Mucosa of stomach (tissue), 1 donor: ENCODE results near the gene NPTX2.

Experiments
- H3K27me3 ChIP-seq: one replicate; pipeline ENCODE4 v1.7.0; 2013; ENCODE audit warnings: mild to moderate bottlenecking, low read length; ENCODE audit not compliant: control insufficient read depth, insufficient read depth
- H3K36me3 ChIP-seq: one replicate; pipeline ENCODE4 v1.7.0; 2013; ENCODE audit warnings: low read length; ENCODE audit not compliant: control insufficient read depth, insufficient read depth
- H3K4me1 ChIP-seq: one replicate; pipeline ENCODE4 v1.7.0; 2013; ENCODE audit warnings: mild to moderate bottlenecking, low read length; ENCODE audit not compliant: control insufficient read depth, insufficient read depth
- H3K4me3 ChIP-seq: one replicate; pipeline ENCODE4 v1.7.0; 2013; ENCODE audit warnings: low read length
- H3K9ac ChIP-seq: one replicate; pipeline ENCODE4 v1.7.0; 2013; ENCODE audit warnings: mild to moderate bottlenecking, low read length, moderate library complexity
- H3K9me3 ChIP-seq: one replicate; pipeline ENCODE4 v1.7.0; 2013; ENCODE audit warnings: mild to moderate bottlenecking, low read length, moderate library complexity; ENCODE audit not compliant: control insufficient read depth
- donor health status: Pancreatic carcinoma.

The NPTX2 gene

DNA sequence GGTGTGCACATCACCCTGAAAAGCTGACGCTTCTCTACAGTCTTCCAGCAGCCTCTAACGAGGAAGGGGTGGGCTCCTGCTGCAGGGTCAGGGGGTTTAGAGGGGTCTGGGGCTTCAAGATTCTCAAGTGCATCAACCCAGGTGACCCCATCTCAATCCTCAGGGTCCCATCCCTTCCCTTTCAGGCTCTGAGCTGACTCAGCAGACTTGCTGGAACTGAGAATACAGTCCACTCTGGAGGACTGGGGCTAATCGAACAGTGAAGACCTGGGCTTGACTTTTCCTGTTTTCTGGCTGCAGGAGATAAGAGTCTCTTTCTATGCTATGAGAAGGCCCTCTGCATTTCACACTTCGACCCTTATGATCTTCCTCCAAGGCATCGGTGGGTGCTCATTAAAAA, 22.3 kb upstream of the NPTX2 start:
- H3K9ac ChIP-seq: no peak overlapping the region
- no peaks in the 10 kb centered on the region for H3K27me3 ChIP-seq
- no peaks in the 10 kb centered on the region for H3K9me3 ChIP-seq
- H3K4me3 ChIP-seq: no peak overlapping the region
- no peaks in the 10 kb centered on the region for H3K36me3 ChIP-seq
- H3K4me1 ChIP-seq: no peaks in the 10 kb centered on the region

DNA sequence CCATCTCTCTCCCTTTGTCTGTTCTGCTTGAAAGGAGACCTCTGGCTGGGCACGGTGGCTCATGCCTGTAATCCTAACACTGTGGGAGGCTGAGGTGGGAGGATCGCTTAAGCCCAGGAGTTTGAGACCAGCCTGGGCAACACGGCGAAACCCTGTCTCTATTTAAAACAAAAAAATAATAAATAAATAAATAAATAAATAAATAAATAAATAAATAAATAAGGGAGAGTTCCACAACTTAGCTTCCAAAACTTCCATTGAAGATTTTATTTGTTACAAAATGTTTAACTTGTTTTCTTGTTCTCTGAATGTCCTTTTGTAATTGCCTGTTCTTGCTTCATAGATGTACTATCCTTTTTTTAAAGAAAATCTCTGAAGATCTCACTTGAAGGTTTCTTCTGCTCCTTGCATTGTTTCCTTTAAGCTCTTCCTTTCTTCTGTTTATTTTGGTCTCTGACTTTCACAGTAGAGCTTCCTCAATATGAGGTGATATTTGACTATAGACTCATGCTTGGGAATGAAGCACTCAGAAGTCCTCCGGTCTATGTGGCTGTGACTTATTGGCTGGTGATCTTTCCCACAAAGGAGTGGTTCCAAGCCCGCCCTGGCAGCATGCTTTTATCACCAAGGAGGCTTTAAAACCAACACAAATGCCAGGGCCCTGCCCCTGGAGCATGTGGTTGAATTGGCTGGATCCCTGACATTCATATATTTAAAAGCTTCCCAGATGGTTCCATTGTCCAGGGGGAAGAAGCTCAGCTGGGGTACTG, 18.1 kb upstream of the NPTX2 start:
- no peaks in the 10 kb centered on the region for H3K36me3 ChIP-seq
- H3K9ac ChIP-seq: no peak overlapping the region
- H3K9me3 ChIP-seq: no peaks in the 10 kb centered on the region
- H3K4me1 ChIP-seq: no peaks in the 10 kb centered on the region
- H3K27me3 ChIP-seq: no peaks in the 10 kb centered on the region
- no peak overlapping the region for H3K4me3 ChIP-seq

DNA sequence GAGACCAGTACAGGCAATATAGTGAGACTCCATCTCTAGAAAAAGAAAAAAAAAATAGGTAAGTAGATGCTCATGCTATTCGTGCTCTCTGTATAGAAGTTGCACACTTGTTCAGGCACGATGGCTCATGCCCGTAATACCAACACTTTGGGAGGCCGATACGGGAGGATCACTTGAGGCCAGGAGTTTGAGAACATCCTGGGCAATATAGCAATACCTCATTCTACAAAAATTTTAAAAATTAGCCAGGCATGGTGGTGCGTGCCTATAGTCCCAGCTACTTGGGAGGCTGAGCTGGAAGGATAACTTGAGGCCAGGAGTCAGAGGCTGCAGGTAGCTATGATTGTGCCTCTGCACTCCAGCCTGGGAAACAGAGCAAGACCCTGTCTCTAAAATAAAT, 17.2 kb upstream of the NPTX2 start:
- no peaks in the 10 kb centered on the region for H3K9me3 ChIP-seq
- H3K4me1 ChIP-seq: no peaks in the 10 kb centered on the region
- no peaks in the 10 kb centered on the region for H3K36me3 ChIP-seq
- no peak overlapping the region for H3K9ac ChIP-seq
- H3K4me3 ChIP-seq: no peak overlapping the region
- H3K27me3 ChIP-seq: no peaks in the 10 kb centered on the region

DNA sequence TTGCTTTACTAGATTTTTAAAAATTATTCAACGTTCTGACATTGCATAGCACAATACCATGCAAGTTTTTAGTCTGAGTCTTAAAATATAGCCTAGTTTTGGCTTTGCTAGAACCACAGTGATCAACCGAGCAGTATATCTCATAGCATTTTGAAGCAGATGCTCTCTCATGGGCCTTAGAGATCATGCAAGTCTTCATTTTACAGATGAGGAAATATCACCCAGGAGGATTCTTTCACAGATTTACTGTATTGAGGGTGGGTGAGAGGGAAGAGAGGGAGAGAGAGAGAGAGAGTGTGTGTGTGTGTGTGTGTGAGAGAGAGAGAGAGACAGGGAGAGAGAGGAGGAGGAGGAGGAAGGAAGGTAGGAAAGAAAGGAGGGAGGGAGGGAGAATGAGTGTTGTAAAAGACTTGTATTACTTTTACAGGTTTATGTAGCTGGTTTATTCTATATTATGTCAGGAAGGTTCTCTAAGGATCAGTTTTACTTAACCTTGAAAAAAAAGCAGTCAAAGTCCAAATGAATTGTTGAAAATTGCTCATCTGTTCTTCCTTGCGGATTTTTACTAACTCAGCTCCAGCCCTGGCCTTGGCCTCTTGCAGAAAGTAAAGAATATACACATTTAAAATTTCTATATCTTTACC, 14.2 kb upstream of the NPTX2 start:
- Histone ChIP-seq H3K27me3 (no peaks in the 10 kb centered on the region), H3K9ac (no peak overlapping the region), H3K4me1 (no peaks in the 10 kb centered on the region), H3K4me3 (no peak overlapping the region), H3K36me3 (no peaks in the 10 kb centered on the region), H3K9me3 (no peaks in the 10 kb centered on the region)

DNA sequence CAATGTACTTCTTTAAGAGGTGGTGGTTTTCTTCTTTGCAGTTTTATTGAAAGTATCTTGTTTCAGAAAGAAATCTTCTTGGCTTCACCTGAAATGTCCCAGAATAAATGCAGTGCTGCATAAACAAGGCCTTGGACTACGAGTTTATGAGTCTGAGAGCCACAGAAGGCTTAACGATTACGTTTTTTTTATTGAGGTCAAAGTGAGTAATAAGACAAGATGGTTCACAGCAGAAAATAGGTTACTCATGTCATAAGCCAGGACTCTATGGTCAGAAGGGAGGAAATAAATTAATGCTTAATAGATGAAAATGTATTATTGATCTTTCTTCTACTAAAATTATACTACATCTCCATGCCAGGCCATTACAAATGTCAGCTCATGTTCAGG, 13.7 kb upstream of the NPTX2 start:
- Histone ChIP-seq H3K4me1 (no peaks in the 10 kb centered on the region), H3K27me3 (no peaks in the 10 kb centered on the region), H3K9me3 (no peaks in the 10 kb centered on the region), H3K4me3 (no peak overlapping the region), H3K9ac (no peak overlapping the region), H3K36me3 (no peaks in the 10 kb centered on the region)

DNA sequence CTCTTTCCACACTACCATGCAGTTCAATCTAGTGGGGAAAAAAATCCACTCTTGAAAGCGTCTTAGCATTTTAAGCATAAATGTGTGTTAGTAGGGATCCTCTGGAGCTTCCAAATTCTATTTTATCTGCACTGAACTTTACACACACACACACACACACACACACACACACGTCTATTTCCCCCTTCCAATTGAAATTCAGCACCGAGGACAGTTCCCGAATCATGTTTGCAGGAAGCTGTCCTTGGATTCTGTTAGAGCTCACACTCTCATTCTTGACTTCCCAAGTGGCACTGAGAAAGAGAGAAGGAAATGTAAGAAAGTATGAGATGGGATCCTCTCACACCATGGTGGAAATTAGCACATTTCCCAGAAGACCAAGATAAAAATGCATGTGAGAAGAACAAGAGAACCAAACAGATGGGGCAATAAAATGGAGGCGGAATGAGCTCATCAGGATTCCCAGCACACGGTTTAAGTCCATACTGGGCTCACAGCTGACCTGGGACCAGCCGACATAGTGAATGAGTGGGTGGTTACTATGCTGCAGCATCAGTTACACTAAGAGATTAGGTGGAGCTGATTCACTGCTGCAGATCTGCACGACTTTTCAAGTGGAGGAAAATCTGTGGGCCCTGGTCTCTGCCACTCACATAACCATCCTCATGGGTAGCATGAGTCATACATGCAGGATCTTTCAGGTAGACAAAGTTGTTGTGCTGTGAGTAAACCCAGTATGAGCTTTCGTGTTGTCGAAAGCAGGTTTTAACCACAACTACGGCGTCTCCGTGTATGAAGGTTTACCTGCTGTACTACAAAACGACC, 3.3 kb upstream of the NPTX2 start:
- Histone ChIP-seq H3K27me3 (peaks cover 20% of the 10 kb centered on the region), H3K9me3 (no peaks in the 10 kb centered on the region), H3K9ac (no peak overlapping the region), H3K4me1 (no peaks in the 10 kb centered on the region), H3K36me3 (no peaks in the 10 kb centered on the region), H3K4me3 (no peak overlapping the region)

DNA sequence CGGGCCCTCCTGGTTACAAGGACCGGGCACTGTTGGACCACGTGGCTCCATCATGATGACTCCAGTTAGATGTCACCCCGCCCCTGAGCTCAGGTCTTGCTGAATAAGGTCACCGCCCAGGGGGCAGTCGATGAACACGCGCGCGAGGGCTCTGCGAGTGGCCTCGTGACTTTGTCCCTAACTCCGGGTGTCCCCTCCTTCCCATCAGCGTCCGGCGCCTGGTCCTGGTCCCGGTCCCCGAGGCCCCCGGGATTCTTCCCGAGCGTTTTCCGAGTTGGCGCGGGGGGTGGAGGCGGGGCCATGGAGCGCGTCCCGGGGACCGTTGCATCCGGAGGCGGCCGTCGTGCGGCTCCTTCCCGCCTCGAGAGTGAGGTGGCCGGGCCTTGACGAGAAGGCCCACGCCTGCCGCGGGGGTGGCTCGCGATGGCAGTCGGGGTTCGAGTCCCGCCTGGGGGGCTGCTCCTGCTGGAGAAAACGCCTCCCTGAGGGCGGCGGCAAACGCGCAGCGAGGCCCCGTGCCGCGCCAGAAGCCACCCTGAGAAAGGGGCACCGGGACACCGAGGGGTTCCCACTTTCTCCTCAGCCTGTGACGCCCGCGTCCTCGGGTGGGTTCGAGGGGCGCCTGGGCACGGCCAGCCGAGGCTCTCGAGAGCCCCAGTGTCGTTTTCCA, 569 bp upstream of the NPTX2 start:
- Histone ChIP-seq H3K4me1 (no peaks in the 10 kb centered on the region), H3K9ac (no peak overlapping the region)

DNA sequence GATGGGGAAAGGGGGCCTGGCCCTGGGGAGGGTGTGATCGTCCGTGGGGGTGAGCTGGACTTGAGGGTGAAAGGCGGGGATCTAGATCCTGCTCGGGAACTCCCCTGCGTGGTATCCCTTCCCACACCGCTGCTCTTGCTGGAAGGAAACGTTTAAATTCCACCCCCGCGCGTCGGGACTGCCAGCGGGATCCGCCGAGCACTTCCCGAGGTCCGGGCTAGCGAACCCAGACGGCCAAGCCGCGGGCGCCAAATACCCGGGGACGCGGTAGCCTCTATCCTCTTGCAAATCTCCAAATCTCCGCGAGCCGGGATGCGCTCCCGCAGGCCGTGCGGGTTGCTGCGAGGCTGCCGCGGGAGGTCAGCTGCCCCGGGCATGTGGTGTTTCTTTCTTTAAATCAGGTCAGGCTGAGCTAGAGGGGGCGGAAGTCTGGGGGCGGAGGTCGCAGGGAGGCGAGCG, 904 bp downstream of the NPTX2 start:
- no peaks in the 10 kb centered on the region for H3K36me3 ChIP-seq
- no peak overlapping the region for H3K4me3 ChIP-seq
- no peaks in the 10 kb centered on the region for H3K9me3 ChIP-seq
- H3K9ac ChIP-seq: no peak overlapping the region
- H3K27me3 ChIP-seq: peaks cover 45% of the 10 kb centered on the region
- no peaks in the 10 kb centered on the region for H3K4me1 ChIP-seq

More for the DNA sequence above, 569 bp upstream of the NPTX2 start:
- Histone ChIP-seq H3K36me3 (no peaks in the 10 kb centered on the region), H3K4me3 (no peak overlapping the region), H3K9me3 (no peaks in the 10 kb centered on the region), H3K27me3 (peaks cover 45% of the 10 kb centered on the region)

DNA sequence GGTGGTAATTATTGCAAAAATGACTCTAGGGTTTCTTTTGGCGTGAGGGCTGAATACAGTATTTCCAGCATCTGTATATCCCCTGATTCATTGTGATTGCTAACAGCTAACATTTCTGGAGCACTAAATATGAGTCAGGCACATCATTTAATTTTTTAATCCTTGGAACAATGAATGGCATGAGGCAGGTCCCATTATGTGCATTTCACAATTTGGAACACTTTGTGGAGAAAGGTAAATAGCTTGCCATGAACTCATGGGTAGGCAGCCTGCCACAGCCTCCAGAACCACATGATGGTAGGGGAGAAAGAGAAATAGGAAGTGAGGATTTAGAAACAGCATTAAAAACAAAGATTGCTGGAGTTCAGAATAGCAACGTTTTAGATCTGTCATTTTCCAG, 1.7 kb downstream of the NPTX2 start:
- no peaks in the 10 kb centered on the region for H3K4me1 ChIP-seq
- no peaks in the 10 kb centered on the region for H3K36me3 ChIP-seq
- H3K27me3 ChIP-seq: peaks cover 45% of the 10 kb centered on the region
- H3K9me3 ChIP-seq: no peaks in the 10 kb centered on the region
- no peak overlapping the region for H3K9ac ChIP-seq
- no peak overlapping the region for H3K4me3 ChIP-seq

DNA sequence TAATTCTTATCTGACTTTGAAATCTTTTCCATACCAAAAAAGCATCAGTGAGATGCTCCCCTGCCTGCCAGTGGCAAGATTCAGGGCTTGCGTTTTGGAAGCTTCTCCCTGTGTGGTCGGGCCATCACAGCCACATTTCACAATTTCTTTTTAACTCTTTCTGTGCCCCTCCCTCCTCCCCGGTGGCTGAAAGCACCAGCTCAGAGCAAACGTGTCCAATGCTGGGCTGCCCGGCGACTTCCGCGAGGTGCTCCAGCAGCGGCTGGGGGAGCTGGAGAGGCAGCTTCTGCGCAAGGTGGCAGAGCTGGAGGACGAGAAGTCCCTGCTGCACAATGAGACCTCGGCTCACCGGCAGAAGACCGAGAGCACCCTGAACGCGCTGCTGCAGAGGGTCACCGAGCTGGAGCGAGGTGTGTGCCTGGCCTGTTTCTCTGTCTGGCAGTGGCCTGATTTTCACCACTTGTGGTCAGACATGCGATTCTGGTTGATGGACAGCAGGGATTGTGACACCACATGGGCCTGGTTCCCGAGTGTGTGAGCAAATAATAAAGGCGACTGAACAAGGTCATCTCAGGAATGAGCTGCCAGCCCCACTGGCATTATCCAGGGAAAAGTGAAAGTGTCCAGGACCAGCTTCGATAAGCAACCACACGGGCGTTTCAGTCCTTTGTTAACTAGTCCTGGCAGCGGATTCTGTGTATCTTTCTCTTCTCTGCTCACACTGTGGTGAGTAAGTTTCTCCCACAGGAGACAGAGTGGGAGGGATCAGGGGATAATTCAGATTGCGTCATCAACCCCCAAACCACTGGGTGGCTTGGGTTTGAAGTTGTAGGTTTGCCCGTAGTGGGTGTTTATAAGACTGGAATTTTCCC, 2.6 kb downstream of the NPTX2 start:
- Histone ChIP-seq H3K27me3 (peaks cover 45% of the 10 kb centered on the region), H3K9me3 (no peaks in the 10 kb centered on the region), H3K36me3 (no peaks in the 10 kb centered on the region), H3K4me1 (no peaks in the 10 kb centered on the region), H3K9ac (no peak overlapping the region), H3K4me3 (peak overlapping the region; percentile 9)
